ENCODE data around the gene LMLN. TPM values are rescaled to one million over a fixed set of nuclear protein-coding genes. Genes with fewer than 3 reads are reported as not detected.

The LMLN gene
- total and polyA plus RNA-seq, 2 of the 13 experiments (the other 11 are each of a cell fraction or from before 2014, with no cell fraction given) = 1.2 to 1.8 TPM

DNA sequence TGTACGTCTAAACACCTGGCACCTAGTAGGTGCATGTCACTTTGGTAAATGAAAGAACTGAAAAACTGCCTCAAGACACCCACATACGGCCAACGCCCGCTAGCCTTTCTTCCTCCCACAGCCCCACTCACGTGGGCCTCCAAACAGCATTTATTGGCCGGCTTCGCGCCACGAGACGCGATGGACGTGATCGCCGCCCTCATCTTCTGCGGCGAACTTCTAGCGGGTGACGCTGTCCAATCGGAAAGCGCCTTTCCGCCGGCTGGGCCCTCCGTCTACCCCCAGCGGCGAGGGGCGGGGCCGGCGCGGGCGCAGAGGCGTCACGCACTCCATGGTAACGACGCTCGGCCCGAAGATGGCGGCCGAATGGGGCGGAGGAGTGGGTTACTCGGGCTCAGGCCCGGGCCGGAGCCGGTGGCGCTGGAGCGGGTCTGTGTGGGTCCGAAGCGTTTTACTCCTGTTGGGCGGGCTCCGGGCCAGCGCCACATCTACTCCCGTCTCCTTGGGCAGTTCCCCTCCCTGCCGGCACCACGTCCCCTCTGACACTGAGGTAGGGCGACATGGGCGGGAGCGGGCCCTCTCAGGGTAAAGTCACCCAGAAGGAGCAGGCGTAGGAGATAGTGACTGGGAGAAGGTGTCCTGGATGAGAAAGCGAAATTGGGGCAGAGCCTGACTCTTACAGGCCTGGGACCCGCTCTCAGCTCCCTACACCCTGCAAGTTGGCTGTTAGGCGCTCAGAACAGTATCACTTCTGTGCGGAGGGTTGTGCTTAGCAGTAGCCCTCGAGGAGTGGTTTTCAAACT lies at the start of gene LMLN (continued):
- peak; percentile 60; the same call in 1 of the 2 replicates for TF ChIP-seq WIZ (CRISPR knock-in tag; IDR thresholded peaks at IDR 0.05)
- TF ChIP-seq ZNF143 (CRISPR knock-in tag; IDR thresholded peaks at IDR 0.05) = 0 out of 2 replicates have a peak, but pooled peaks have one; percentile 18
- peak; percentile 86; the same call in 1 of the 2 replicates for TF ChIP-seq ZNF607 (CRISPR knock-in tag; IDR thresholded peaks at IDR 0.05; ENCODE audit: borderline replicate concordance)
- TF ChIP-seq ZNF788 (CRISPR knock-in tag; IDR thresholded peaks at IDR 0.05; ENCODE audit: borderline replicate concordance) = peak; percentile 21; the same call in 1 of the 2 replicates
- TF ChIP-seq, protein P1, sequence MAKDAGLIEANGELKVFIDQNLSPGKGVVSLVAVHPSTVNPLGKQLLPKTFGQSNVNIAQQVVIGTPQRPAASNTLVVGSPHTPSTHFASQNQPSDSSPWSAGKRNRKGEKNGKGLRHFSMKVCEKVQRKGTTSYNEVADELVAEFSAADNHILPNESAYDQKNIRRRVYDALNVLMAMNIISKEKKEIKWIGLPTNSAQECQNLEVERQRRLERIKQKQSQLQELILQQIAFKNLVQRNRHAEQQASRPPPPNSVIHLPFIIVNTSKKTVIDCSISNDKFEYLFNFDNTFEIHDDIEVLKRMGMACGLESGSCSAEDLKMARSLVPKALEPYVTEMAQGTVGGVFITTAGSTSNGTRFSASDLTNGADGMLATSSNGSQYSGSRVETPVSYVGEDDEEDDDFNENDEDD (CRISPR knock-in tag; IDR thresholded peaks at IDR 0.05; ENCODE audit: borderline replicate concordance) = peak; percentile 92
- no peak for TF ChIP-seq ZNF33A (CRISPR knock-in tag; IDR thresholded peaks at IDR 0.05; ENCODE audit: borderline replicate concordance)
- TF ChIP-seq SAP130 (CRISPR knock-in tag; IDR thresholded peaks at IDR 0.05; ENCODE audit: low read depth) = peak; percentile 98
- no peak for TF ChIP-seq ZSCAN12 (CRISPR knock-in tag; IDR thresholded peaks at IDR 0.05)
- 0 out of 2 replicates have a peak, but pooled peaks have one; percentile 4 for TF ChIP-seq NFIB (CRISPR knock-in tag; IDR thresholded peaks at IDR 0.05; ENCODE audit: borderline replicate concordance)
- TF ChIP-seq, protein P2, sequence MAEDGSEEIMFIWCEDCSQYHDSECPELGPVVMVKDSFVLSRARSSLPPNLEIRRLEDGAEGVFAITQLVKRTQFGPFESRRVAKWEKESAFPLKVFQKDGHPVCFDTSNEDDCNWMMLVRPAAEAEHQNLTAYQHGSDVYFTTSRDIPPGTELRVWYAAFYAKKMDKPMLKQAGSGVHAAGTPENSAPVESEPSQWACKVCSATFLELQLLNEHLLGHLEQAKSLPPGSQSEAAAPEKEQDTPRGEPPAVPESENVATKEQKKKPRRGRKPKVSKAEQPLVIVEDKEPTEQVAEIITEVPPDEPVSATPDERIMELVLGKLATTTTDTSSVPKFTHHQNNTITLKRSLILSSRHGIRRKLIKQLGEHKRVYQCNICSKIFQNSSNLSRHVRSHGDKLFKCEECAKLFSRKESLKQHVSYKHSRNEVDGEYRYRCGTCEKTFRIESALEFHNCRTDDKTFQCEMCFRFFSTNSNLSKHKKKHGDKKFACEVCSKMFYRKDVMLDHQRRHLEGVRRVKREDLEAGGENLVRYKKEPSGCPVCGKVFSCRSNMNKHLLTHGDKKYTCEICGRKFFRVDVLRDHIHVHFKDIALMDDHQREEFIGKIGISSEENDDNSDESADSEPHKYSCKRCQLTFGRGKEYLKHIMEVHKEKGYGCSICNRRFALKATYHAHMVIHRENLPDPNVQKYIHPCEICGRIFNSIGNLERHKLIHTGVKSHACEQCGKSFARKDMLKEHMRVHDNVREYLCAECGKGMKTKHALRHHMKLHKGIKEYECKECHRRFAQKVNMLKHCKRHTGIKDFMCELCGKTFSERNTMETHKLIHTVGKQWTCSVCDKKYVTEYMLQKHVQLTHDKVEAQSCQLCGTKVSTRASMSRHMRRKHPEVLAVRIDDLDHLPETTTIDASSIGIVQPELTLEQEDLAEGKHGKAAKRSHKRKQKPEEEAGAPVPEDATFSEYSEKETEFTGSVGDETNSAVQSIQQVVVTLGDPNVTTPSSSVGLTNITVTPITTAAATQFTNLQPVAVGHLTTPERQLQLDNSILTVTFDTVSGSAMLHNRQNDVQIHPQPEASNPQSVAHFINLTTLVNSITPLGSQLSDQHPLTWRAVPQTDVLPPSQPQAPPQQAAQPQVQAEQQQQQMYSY (CRISPR knock-in tag; IDR thresholded peaks at IDR 0.05) = 0 out of 2 replicates have a peak, but pooled peaks have one; percentile 34
- no peak for TF ChIP-seq CHD4 (IDR thresholded peaks at IDR 0.05; ENCODE audit: borderline replicate concordance, low read length)
- TF ChIP-seq THAP11 (CRISPR knock-in tag; IDR thresholded peaks at IDR 0.05) = peak; percentile 75
- TF ChIP-seq, protein P3, sequence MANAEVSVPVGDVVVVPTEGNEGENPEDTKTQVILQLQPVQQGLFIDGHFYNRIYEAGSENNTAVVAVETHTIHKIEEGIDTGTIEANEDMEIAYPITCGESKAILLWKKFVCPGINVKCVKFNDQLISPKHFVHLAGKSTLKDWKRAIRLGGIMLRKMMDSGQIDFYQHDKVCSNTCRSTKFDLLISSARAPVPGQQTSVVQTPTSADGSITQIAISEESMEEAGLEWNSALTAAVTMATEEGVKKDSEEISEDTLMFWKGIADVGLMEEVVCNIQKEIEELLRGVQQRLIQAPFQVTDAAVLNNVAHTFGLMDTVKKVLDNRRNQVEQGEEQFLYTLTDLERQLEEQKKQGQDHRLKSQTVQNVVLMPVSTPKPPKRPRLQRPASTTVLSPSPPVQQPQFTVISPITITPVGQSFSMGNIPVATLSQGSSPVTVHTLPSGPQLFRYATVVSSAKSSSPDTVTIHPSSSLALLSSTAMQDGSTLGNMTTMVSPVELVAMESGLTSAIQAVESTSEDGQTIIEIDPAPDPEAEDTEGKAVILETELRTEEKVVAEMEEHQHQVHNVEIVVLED (CRISPR knock-in tag; IDR thresholded peaks at IDR 0.05; ENCODE audit: borderline replicate concordance) = peak; percentile 97
- TF ChIP-seq, protein P4, sequence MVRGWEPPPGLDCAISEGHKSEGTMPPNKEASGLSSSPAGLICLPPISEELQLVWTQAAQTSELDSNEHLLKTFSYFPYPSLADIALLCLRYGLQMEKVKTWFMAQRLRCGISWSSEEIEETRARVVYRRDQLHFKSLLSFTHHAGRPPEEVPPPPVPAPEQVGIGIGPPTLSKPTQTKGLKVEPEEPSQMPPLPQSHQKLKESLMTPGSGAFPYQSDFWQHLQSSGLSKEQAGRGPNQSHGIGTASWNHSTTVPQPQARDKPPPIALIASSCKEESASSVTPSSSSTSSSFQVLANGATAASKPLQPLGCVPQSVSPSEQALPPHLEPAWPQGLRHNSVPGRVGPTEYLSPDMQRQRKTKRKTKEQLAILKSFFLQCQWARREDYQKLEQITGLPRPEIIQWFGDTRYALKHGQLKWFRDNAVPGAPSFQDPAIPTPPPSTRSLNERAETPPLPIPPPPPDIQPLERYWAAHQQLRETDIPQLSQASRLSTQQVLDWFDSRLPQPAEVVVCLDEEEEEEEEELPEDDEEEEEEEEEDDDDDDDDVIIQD (CRISPR knock-in tag; IDR thresholded peaks at IDR 0.05; ENCODE audit: low read depth) = peak; percentile 82
- peak; percentile 28; the same call in 1 of the 2 replicates for TF ChIP-seq ESRRA (CRISPR knock-in tag; IDR thresholded peaks at IDR 0.05; ENCODE audit: low read depth)
- TF ChIP-seq PHF20 (CRISPR knock-in tag; IDR thresholded peaks at IDR 0.05) = peak; percentile 19; the same call in 1 of the 2 replicates
- TF ChIP-seq RFX3 (CRISPR knock-in tag; IDR thresholded peaks at IDR 0.05) = peak; percentile 90
- 0 out of 2 replicates have a peak, but pooled peaks have one; percentile 71 for TF ChIP-seq REL (CRISPR knock-in tag; conservative IDR thresholded peaks at IDR 0.05)
- TF ChIP-seq ZNF891 (CRISPR knock-in tag; IDR thresholded peaks at IDR 0.05) = peak; percentile 86
- TF ChIP-seq ZNF331 (CRISPR knock-in tag; IDR thresholded peaks at IDR 0.05) = peak; percentile 63
- no peak for TF ChIP-seq TBX3 (IDR thresholded peaks at IDR 0.05; ENCODE audit: borderline replicate concordance)
- peak; percentile 89 for TF ChIP-seq NFYC (CRISPR knock-in tag; IDR thresholded peaks at IDR 0.05)

All from HepG2 (cell line).